HEK293T (cell line): ENCODE results near the gene ARMCX1.

Source experiments
- ARNT ChIP-seq: fragments of 450-650 bp; IDR thresholded peaks from 2 replicates; pipeline ENCODE4 v1.6.1; 2017; ENCODE audit warnings: mild to moderate bottlenecking
- BHLHE40 ChIP-seq: fragments of 450-650 bp; IDR thresholded peaks from 2 replicates; pipeline ENCODE4 v1.6.1; 2016; ENCODE audit warnings: mild to moderate bottlenecking, moderate library complexity, borderline replicate concordance
- CTBP1 ChIP-seq: fragments of 450-650 bp; IDR thresholded peaks from 2 replicates; pipeline ENCODE4 v1.6.1; 2016; ENCODE audit warnings: borderline replicate concordance
- ELF4 ChIP-seq: fragments of 450-650 bp; IDR thresholded peaks from 2 replicates; pipeline ENCODE4 v1.6.1; 2017; ENCODE audit warnings: antibody characterized with exemption
- FOXK2 ChIP-seq: fragments of 450-650 bp; IDR thresholded peaks from 2 replicates; pipeline ENCODE4 v1.6.1; 2016; ENCODE audit warnings: mild to moderate bottlenecking
- FOXM1 ChIP-seq: fragments of 450-650 bp; IDR thresholded peaks from 2 replicates; pipeline ENCODE4 v1.6.1; 2017; ENCODE audit warnings: mild to moderate bottlenecking, borderline replicate concordance
- L3MBTL2 ChIP-seq: fragments of 450-650 bp; conservative IDR thresholded peaks from 2 replicates; pipeline ENCODE4 v1.6.1; 2016; ENCODE audit warnings: mild to moderate bottlenecking
- NFRKB ChIP-seq: fragments of 450-650 bp; IDR thresholded peaks from 2 replicates; pipeline ENCODE4 v1.6.1; 2016; ENCODE audit warnings: mild to moderate bottlenecking, moderate library complexity
- PKNOX1 ChIP-seq: fragments of 450-650 bp; IDR thresholded peaks from 2 replicates; pipeline ENCODE4 v1.6.1; 2016
- SP1 ChIP-seq: fragments of 450-650 bp; IDR thresholded peaks from 2 replicates; pipeline ENCODE4 v1.6.1; 2017
- SUZ12 ChIP-seq: fragments of 450-650 bp; IDR thresholded peaks from 2 replicates; pipeline ENCODE4 v1.6.1; 2016; ENCODE audit warnings: mild to moderate bottlenecking
- TARDBP ChIP-seq: fragments of 450-650 bp; IDR thresholded peaks from 2 replicates; pipeline ENCODE4 v1.6.1; 2016
- ZNF384 ChIP-seq: fragments of 450-650 bp; IDR thresholded peaks from 2 replicates; pipeline ENCODE4 v1.6.1; 2016

GRCh38 chrX:101595739-101596419 is 45.5 kb downstream of the ARMCX1 start:
- TF ChIP-seq SP1: no peak
- no peak for TF ChIP-seq BHLHE40
- TF ChIP-seq SUZ12: no peak
- no peak for TF ChIP-seq TARDBP
- TF ChIP-seq FOXM1: no peak
- TF ChIP-seq PKNOX1: no peak
- TF ChIP-seq ELF4: no peak
- TF ChIP-seq NFRKB: no peak
- no peak for TF ChIP-seq L3MBTL2
- no peak for TF ChIP-seq CTBP1
- TF ChIP-seq FOXK2: no peak
- no peak for TF ChIP-seq ZNF384
- no peak for TF ChIP-seq ARNT
